Astrocyte (in vitro differentiated cells and primary cell): ENCODE measurements around the gene MOCS2.

Experiments
- EZH2 ChIP-seq: IDR thresholded peaks from 2 replicates; pipeline ENCODE4 v1.6.1; 2012; ENCODE audit warnings: mild to moderate bottlenecking, low read length, inconsistent platforms; ENCODE audit not compliant: insufficient read depth
- TF ChIP-seq, protein P1 (sequence below): IDR thresholded peaks from 2 replicates; pipeline ENCODE4 v1.5.1; 2011; ENCODE audit warnings: low read depth, mild to moderate bottlenecking, inconsistent platforms, low read length, moderate library complexity; ENCODE audit not compliant: insufficient read depth

DNA sequence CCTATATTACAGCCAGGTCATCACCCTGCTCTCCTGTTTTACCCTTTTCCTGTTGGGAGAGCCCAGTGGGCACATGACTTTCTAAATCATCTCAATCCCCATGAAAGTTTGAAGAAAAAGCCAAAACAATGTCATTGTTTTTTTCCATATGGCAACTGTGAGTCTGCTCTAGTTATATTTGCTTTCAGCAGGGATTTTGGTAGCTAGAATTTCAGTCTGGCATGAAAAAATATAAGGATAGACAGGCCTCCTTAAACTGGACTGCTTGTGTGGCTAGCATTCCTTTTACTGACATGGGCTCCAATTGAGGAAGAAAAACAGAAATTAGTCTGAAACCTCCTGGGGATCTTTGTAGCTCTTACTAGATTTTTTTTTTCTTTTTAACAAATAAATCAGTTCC, 25.6 kb downstream of the MOCS2 start:
- TF ChIP-seq, protein P1, sequence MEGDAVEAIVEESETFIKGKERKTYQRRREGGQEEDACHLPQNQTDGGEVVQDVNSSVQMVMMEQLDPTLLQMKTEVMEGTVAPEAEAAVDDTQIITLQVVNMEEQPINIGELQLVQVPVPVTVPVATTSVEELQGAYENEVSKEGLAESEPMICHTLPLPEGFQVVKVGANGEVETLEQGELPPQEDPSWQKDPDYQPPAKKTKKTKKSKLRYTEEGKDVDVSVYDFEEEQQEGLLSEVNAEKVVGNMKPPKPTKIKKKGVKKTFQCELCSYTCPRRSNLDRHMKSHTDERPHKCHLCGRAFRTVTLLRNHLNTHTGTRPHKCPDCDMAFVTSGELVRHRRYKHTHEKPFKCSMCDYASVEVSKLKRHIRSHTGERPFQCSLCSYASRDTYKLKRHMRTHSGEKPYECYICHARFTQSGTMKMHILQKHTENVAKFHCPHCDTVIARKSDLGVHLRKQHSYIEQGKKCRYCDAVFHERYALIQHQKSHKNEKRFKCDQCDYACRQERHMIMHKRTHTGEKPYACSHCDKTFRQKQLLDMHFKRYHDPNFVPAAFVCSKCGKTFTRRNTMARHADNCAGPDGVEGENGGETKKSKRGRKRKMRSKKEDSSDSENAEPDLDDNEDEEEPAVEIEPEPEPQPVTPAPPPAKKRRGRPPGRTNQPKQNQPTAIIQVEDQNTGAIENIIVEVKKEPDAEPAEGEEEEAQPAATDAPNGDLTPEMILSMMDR, result no peak
- no peak for TF ChIP-seq EZH2
